CD4-positive, alpha-beta T cell (primary cell): ENCODE data around the gene SREBF1. TPM values are rescaled to one million over a fixed set of nuclear protein-coding genes. Genes with fewer than 3 reads are reported as not detected.

Source experiments
- ATAC-seq: fragments of 200-7000 bp; cut with Tn5 transposase; one replicate; pipeline ENCODE4 v1.10.0; 2022; ENCODE audit warnings: mild to moderate bottlenecking; ENCODE audit not compliant: poor library complexity
- CTCF ChIA-PET: fragments of 350-600 bp; sonication (Branson Sonifier 250); formaldehyde crosslinking; loops from one replicate; lab custom pipeline; 2021; ENCODE audit warnings: antibody characterized with exemption, inconsistent platforms; lab: Charles Lee
- POLR2A ChIA-PET: fragments of 350-600 bp; sonication (Branson Sonifier 250); formaldehyde crosslinking; loops from one replicate; lab custom pipeline; 2021; ENCODE audit warnings: antibody characterized with exemption, inconsistent platforms; lab: Charles Lee
- DNase-seq, 14 experiments: peaks; one replicate each; pipeline ENCODE4 v3.0.0-alpha.2; 2013 to 2020; ENCODE audit warnings: mixed read lengths in 2 of 14
- H3K27ac ChIP-seq, 2 donors: one replicate each; pipeline versions ENCODE4 v1.5.1 to v1.7.0; 2013; ENCODE audit warnings: low read length in 2 of 2, low read depth in 1 of 2, mild to moderate bottlenecking in 1 of 2
- H3K27me3 ChIP-seq, 2 experiments: 1 replicate in 1 of 2; 2 replicates in 1 of 2; pipeline versions ENCODE4 v1.6.1 to v1.7.0; 2013; ENCODE audit warnings: low read length in 2 of 2, control low read depth in 1 of 2, mild to moderate bottlenecking in 1 of 2, moderate library complexity in 1 of 2; ENCODE audit not compliant: insufficient read depth in 2 of 2, control insufficient read depth in 1 of 2
- H3K36me3 ChIP-seq: one replicate; pipeline ENCODE4 v1.6.1; 2013; ENCODE audit warnings: low read length, control low read depth; ENCODE audit not compliant: insufficient read depth
- H3K4me1 ChIP-seq: one replicate; pipeline ENCODE4 v1.6.1; 2013; ENCODE audit warnings: low read length, control low read depth; ENCODE audit not compliant: insufficient read depth
- H3K4me3 ChIP-seq: one replicate; pipeline ENCODE4 v1.5.1; 2013; ENCODE audit warnings: mild to moderate bottlenecking, low read length, moderate library complexity
- H3K9me3 ChIP-seq, 2 experiments: 1 replicate in 1 of 2; 2 replicates in 1 of 2; pipeline versions ENCODE4 v1.6.1 to v1.7.0; 2013; ENCODE audit warnings: low read length in 2 of 2, mild to moderate bottlenecking in 2 of 2, control low read depth in 1 of 2, moderate library complexity in 1 of 2; ENCODE audit not compliant: control insufficient read depth in 1 of 2, insufficient read depth in 1 of 2
- H3K27ac Mint-ChIP-seq: one replicate; pipeline ENCODE4 v1.8.0; 2020; ENCODE audit warnings: mixed read lengths
- H3K27me3 Mint-ChIP-seq: one replicate; pipeline ENCODE4 v1.8.0; 2021; ENCODE audit warnings: mixed read lengths
- H3K36me3 Mint-ChIP-seq: one replicate; pipeline ENCODE4 v1.8.0; 2021; ENCODE audit warnings: low read depth, mixed read lengths
- H3K4me1 Mint-ChIP-seq: one replicate; pipeline ENCODE4 v1.8.0; 2021; ENCODE audit warnings: low read depth, mixed read lengths
- H3K4me3 Mint-ChIP-seq: one replicate; pipeline ENCODE4 v1.8.0; 2020; ENCODE audit warnings: mild to moderate bottlenecking, mixed read lengths
- H3K9me3 Mint-ChIP-seq: one replicate; pipeline ENCODE4 v1.8.0; 2020; ENCODE audit warnings: mixed read lengths
- CTCF ChIP-seq: fragments of 200-600 bp; IDR thresholded peaks from one replicate; pipeline ENCODE4 v1.8.0; 2022; ENCODE audit warnings: antibody characterized with exemption, mild to moderate bottlenecking
- intact Hi-C, 2 experiments: fragments of 100-400 bp; cut with DNase I in 1 of 2; cut with micrococcal nuclease in 1 of 2; formaldehyde crosslinking; loops; one replicate each; pipeline versions ENCODE4 v1.15.1 to v1.9.0; 2023 to 2025; cut with DNase I, micrococcal nuclease
- total RNA-seq, 174 experiments: library from RNA in 2 of 174; stranded (reverse) in 2 of 174; gene quantifications; one replicate each; pipeline ENCODE4 v1.2.3 and lab custom pipeline; 2021 to 2026

Gene SREBF1
- total RNA-seq, 2 experiments from 2014 or later = 249 to 264 TPM

GRCh38 chr17:17836250-17836817 lies 452 bp downstream of the SREBF1 start:
- Histone ChIP-seq H3K4me1 (peaks cover 82% of the 10 kb centered on the region), H3K36me3 (peaks cover 5% of the 10 kb centered on the region), H3K4me3 (peak overlapping the region; percentile 77), H3K9me3 (no peaks in the 10 kb centered on the region), H3K27ac (peak overlapping the region; percentile 96 to 97), H3K27me3 (no peaks in the 10 kb centered on the region)
- ChIA-PET POLR2A (interaction anchor here (0.7 to 4.4 kb wide), 17 partner anchors 9 to 347 kb away, joined by 3 to 71 read pairs (median 4); partner anchors contain the start of genes ALKBH5, DRC3, PEMT and RASD1), CTCF (interaction anchor here (0.9 to 1.6 kb wide), 3 partner anchors 11 to 24 kb away, joined by 3 to 10 read pairs (median 6); no protein-coding TSS in a partner anchor)
- Mint-ChIP-seq H3K9me3 (no peaks in the 10 kb centered on the region), H3K4me3 (peak overlapping the region; percentile 94), H3K4me1 (peaks cover 69% of the 10 kb centered on the region), H3K36me3 (peaks cover 20% of the 10 kb centered on the region), H3K27me3 (no peaks in the 10 kb centered on the region), H3K27ac (peak overlapping the region; percentile 98)
- DNase-seq (peak; percentile 94 to 99 (median 97)), ATAC-seq (peak; percentile 74)
- TF ChIP-seq CTCF = no peak
- intact Hi-C loops = loop anchor here (1.0 to 2.0 kb wide), 3 partner anchors 13 to 24 kb away; no protein-coding TSS in a partner anchor

GRCh38 chr17:17835415-17836249 lies 1.2 kb downstream of the SREBF1 start:
- no peak for DNase-seq
- no peak for TF ChIP-seq CTCF
- Mint-ChIP-seq H3K4me3 (peak overlapping the region; percentile 94), H3K27me3 (no peaks in the 10 kb centered on the region), H3K36me3 (peaks cover 24% of the 10 kb centered on the region), H3K9me3 (no peaks in the 10 kb centered on the region), H3K27ac (peak overlapping the region; percentile 98), H3K4me1 (peaks cover 67% of the 10 kb centered on the region)
- Histone ChIP-seq H3K27ac (peak overlapping the region; percentile 96 to 97), H3K27me3 (no peaks in the 10 kb centered on the region), H3K4me3 (peak overlapping the region; percentile 77), H3K36me3 (peaks cover 11% of the 10 kb centered on the region), H3K9me3 (no peaks in the 10 kb centered on the region), H3K4me1 (peaks cover 83% of the 10 kb centered on the region)
- ATAC-seq = no peak
- ChIA-PET POLR2A (interaction anchor here (0.7 to 4.4 kb wide), 17 partner anchors 9 to 348 kb away, joined by 3 to 71 read pairs (median 4); partner anchors contain the start of genes ALKBH5, DRC3, PEMT and RASD1), CTCF (interaction anchor here (0.9 to 2.3 kb wide), 4 partner anchors 10 to 25 kb away, joined by 3 to 10 read pairs (median 7); no protein-coding TSS in a partner anchor)
- intact Hi-C loops = loop anchor here (1.0 to 2.0 kb wide), 3 partner anchors 12 to 23 kb away; no protein-coding TSS in a partner anchor

- DNase-seq = no peak
- Histone ChIP-seq H3K27ac (peak overlapping the region; percentile 96 to 97), H3K36me3 (peaks cover 12% of the 10 kb centered on the region), H3K27me3 (no peaks in the 10 kb centered on the region), H3K4me1 (peaks cover 83% of the 10 kb centered on the region), H3K4me3 (peak overlapping the region; percentile 77), H3K9me3 (no peaks in the 10 kb centered on the region)
- Mint-ChIP-seq H3K36me3 (peaks cover 24% of the 10 kb centered on the region), H3K9me3 (no peaks in the 10 kb centered on the region), H3K4me1 (peaks cover 71% of the 10 kb centered on the region), H3K27ac (peak overlapping the region; percentile 98), H3K27me3 (no peaks in the 10 kb centered on the region), H3K4me3 (peak overlapping the region; percentile 94)
- no peak for TF ChIP-seq CTCF
- intact Hi-C loops = loop anchor here in 1 of 2 experiments (1.0 kb wide), 1 partner anchor 11 kb away; no protein-coding TSS in a partner anchor
- no peak for ATAC-seq
- CTCF ChIA-PET = interaction anchor here (2.3 kb wide), 1 partner anchor 25 kb away, joined by 8 read pairs; no protein-coding TSS in a partner anchor
- POLR2A ChIA-PET = interaction anchor here (1.8 to 4.4 kb wide), 2 partner anchors 9 to 14 kb away, joined by 10 to 71 read pairs; no protein-coding TSS in a partner anchor
Observed at GRCh38 chr17:17834974-17835373, 1.8 kb downstream of the SREBF1 start.
